Osteocyte (in vitro differentiated cells): ENCODE results near the gene COL23A1. TPM values are rescaled to one million over a fixed set of nuclear protein-coding genes. Genes with fewer than 3 reads are reported as not detected.

ENCODE experiments used
- DNase-seq: peaks from one replicate; pipeline ENCODE4 v3.0.0; 2021; ENCODE audit warnings: mixed read lengths; ENCODE audit not compliant: unreplicated experiment; ENCODE audit errors: extremely low spot score
- H3K27ac Mint-ChIP-seq: one replicate; pipeline ENCODE4 v1.8.0; 2021; ENCODE audit warnings: mild to moderate bottlenecking, mixed read lengths; ENCODE audit not compliant: unreplicated experiment
- H3K27me3 Mint-ChIP-seq: one replicate; pipeline ENCODE4 v1.8.0; 2021; ENCODE audit warnings: mixed read lengths; ENCODE audit not compliant: unreplicated experiment
- H3K36me3 Mint-ChIP-seq: one replicate; pipeline ENCODE4 v1.8.0; 2021; ENCODE audit warnings: mixed read lengths; ENCODE audit not compliant: unreplicated experiment
- H3K4me1 Mint-ChIP-seq: one replicate; pipeline ENCODE4 v1.8.0; 2021; ENCODE audit warnings: mixed read lengths; ENCODE audit not compliant: unreplicated experiment
- H3K4me3 Mint-ChIP-seq: one replicate; pipeline ENCODE4 v1.8.0; 2021; ENCODE audit warnings: mild to moderate bottlenecking, moderate library complexity, mixed read lengths; ENCODE audit not compliant: unreplicated experiment
- H3K9me3 Mint-ChIP-seq: one replicate; pipeline ENCODE4 v1.8.0; 2021; ENCODE audit warnings: mixed read lengths; ENCODE audit not compliant: unreplicated experiment
- total RNA-seq: library from RNA; stranded (reverse); gene quantifications from 2 replicates; pipeline ENCODE4 v1.2.1, GENCODE V29; 2021
- TF ChIP-seq, protein P1 (sequence below): fragments of 200-600 bp; sonication (generic); IDR thresholded peaks from 2 replicates; pipeline ENCODE4 v1.5.0; 2021; ENCODE audit warnings: antibody characterized with exemption, mild to moderate bottlenecking, moderate library complexity

The COL23A1 gene
- total RNA-seq, 1 donor from 2014 or later = not detected

DNA sequence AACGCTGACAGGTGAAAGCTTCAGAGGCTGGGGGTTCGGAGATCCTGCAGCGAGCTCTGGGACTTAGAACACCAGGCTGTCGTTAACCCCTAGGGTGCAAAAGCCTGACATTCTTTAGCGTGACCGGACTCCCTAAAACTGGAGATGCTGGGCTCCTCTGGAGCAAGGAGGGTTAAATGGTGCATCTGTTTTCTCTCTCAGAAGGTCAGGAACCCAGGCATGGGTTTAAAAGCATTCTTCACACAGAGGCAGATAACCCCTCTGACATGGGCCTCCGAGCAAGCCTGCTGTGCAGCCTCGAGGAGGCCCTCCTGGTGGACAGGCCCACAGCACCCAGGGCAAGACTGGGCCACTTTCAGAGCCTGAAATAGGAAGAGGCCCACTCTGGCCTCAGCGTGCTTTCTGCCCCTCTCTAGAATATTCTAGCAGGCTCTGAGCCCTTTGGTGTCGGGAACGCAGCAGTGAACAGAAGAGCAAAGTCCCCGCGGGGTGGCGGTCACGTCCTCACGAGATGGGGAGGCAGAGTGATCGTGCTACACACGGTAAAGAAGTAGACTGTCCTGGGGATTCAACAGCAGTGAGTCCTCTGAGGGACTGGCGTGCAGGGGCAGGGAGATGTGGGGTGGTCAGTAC lies 124.8 kb downstream of the COL23A1 start:
- H3K9me3 Mint-ChIP-seq = no peaks in the 10 kb centered on the region
- H3K27ac Mint-ChIP-seq = no peak overlapping the region
- no peaks in the 10 kb centered on the region for H3K36me3 Mint-ChIP-seq
- TF ChIP-seq, protein P1, sequence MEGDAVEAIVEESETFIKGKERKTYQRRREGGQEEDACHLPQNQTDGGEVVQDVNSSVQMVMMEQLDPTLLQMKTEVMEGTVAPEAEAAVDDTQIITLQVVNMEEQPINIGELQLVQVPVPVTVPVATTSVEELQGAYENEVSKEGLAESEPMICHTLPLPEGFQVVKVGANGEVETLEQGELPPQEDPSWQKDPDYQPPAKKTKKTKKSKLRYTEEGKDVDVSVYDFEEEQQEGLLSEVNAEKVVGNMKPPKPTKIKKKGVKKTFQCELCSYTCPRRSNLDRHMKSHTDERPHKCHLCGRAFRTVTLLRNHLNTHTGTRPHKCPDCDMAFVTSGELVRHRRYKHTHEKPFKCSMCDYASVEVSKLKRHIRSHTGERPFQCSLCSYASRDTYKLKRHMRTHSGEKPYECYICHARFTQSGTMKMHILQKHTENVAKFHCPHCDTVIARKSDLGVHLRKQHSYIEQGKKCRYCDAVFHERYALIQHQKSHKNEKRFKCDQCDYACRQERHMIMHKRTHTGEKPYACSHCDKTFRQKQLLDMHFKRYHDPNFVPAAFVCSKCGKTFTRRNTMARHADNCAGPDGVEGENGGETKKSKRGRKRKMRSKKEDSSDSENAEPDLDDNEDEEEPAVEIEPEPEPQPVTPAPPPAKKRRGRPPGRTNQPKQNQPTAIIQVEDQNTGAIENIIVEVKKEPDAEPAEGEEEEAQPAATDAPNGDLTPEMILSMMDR = no peak
- no peaks in the 10 kb centered on the region for H3K27me3 Mint-ChIP-seq
- no peak for DNase-seq
- H3K4me1 Mint-ChIP-seq = no peaks in the 10 kb centered on the region
- no peak overlapping the region for H3K4me3 Mint-ChIP-seq

DNA sequence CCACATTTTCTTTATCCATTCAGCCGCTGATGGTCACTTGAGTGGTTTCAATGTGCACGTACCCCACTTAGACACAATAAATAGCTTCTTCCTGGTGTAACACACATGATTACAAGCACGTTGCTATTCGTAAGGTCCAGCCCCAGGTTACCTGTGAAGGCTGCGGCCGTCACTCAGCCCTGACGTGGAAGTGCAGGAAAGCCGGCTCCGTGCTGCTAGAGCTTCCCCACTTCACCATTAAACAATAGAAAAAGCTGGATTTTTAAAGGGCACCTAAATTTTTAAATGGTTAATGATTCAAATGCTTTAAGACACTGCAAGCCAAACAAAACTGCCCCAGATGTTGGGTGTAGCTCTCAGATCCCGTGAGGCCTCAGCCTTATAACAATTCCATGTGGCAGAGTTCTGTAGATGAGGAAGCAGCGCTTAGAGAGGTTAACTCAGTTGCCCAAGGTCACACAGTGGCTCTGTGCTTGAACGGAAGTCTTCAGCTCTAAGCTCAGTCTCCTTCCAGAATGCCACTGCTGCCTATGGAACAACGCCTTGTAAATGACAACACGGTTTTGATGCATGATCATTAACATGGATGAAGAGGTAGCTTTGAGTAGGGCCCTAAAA lies 125.7 kb downstream of the COL23A1 start:
- Mint-ChIP-seq H3K4me1 (no peaks in the 10 kb centered on the region), H3K9me3 (no peaks in the 10 kb centered on the region), H3K4me3 (no peak overlapping the region), H3K27me3 (no peaks in the 10 kb centered on the region), H3K27ac (no peak overlapping the region), H3K36me3 (no peaks in the 10 kb centered on the region)
- no peak for DNase-seq
- TF ChIP-seq, protein P1 = no peak

DNA sequence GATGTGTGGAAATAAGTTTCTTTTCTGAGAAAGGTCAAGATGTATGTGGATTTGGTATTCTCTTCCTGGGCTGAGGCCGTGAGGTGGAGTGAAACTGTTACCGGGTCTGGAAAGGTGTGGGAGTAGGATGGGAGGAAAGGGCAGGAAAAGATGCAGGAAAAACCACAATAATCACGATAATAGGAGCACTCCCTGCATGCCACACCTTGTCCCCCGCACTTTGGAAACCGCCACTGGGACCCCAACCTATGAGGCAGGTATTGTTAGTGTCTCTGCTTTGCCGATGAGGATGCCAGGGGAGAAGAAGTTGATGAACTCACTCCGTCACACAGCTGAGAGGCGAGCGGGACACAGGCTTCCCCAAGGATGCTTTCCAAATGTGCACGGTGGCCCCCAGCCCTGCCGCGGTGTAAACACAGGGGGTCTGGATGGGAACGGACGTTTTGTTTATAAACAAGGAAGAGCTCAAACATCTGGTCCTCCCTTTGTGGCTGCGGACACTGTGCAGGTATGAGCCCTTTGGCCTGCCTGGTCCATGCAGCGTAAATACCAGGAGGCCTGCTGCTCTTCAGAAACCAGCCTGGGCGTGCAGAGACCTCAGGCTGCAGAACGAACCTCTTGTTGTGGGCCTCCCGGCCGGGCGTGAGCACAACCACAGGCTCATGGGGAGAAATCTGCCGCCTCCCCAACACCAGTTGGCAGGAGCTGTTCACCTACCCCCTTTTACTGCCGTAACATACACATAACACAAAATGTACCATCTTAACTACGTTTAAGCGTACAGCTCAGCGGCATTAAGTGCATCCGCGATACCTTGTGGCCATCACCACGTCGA lies 126.7 kb downstream of the COL23A1 start:
- Mint-ChIP-seq H3K27me3 (no peaks in the 10 kb centered on the region), H3K36me3 (no peaks in the 10 kb centered on the region), H3K4me3 (no peak overlapping the region), H3K9me3 (no peaks in the 10 kb centered on the region), H3K4me1 (no peaks in the 10 kb centered on the region), H3K27ac (no peak overlapping the region)
- TF ChIP-seq, protein P1 = no peak
- DNase-seq = peak; percentile 74

DNA sequence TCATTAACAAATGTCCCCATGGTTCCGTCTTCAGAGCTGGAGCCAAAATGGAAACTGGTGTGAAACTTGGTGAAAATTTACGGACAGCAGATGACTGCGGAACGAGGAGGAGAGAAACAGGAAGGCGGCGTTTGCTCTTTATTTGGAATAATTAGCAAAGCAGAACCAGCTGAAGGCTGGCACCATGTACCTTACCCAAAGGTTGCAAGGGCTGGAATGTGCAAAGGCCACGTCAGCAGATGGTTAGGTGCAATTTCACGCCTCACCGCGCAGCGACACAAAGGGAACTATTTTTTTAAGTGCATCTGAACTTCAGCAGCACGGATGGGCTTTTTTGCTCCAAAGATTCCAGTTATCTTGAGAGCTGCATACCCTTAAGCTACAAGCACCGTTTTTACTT lies 127.4 kb downstream of the COL23A1 start:
- peak; percentile 49 for DNase-seq
- Mint-ChIP-seq H3K4me1 (no peaks in the 10 kb centered on the region), H3K27ac (no peak overlapping the region), H3K36me3 (no peaks in the 10 kb centered on the region), H3K9me3 (no peaks in the 10 kb centered on the region), H3K27me3 (no peaks in the 10 kb centered on the region), H3K4me3 (no peak overlapping the region)
- TF ChIP-seq, protein P1 = no peak

DNA sequence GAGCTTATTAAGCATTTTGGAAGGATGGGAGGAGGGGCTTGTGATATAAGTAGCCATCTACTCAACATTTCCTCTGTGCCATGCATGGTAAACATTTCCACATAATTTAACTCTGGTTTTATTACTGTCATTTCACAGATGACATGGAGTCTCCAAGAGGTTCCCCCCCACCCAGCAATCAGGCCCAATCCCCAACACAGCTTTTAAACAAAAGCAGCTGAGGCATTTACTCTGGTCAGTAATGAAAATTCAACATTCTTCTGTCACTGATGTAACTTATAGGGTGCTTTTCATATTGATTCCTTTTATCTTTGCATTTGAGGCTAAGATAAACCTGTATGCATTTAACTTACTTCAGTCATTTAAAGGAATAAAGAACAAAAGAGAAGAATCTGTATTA lies 128.1 kb downstream of the COL23A1 start:
- Mint-ChIP-seq H3K4me1 (no peaks in the 10 kb centered on the region), H3K9me3 (no peaks in the 10 kb centered on the region), H3K4me3 (no peak overlapping the region), H3K36me3 (no peaks in the 10 kb centered on the region), H3K27ac (no peak overlapping the region), H3K27me3 (no peaks in the 10 kb centered on the region)
- no peak for DNase-seq
- TF ChIP-seq, protein P1 = no peak
